ENCODE data around the gene CLSTN3. TPM values are rescaled to one million over a fixed set of nuclear protein-coding genes. Genes with fewer than 3 reads are reported as not detected.

The CLSTN3 gene
- total RNA-seq, 1 donor from 2014 or later = 86.5 TPM

DNA sequence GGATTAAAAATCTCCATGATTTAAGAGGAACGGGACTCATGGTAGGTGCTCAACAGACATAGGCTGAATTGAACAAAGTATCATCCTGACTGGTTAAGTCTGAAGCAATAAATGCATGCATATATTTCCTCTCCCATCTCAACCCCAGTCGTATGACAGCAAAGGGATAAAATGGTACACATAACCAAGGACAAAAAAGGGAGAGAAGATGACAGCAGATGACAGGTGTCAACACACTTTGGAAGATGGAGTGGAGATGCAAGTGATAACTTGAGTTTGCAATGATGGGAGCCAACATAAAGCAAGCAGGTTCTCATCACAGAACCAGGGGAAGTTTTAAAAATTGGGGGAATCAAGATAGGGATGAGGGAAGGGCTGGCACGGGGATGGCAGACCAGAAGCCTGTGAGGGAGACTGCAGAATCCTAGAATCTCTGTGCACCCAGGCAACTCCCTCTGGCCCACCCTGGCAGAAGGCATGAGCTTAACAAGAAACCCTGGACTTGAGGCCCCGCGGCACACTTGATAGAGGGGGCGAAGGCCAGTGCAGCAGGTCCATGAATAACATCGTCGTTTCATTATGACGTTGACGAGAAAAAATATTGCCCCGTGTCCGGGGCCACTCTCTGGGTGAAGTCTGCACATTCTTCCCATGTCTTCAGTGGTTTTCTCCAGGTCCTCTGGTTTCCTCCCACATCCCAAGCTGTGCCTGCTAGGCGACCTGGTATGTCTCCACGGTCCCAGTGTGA is 26.2 kb upstream of the CLSTN3 start:
- intact Hi-C loops (cut with micrococcal nuclease) = no loop called here

- intact Hi-C loops (cut with micrococcal nuclease) = loop anchor here (5.0 kb wide), 1 partner anchor 499 kb away; the partner anchor contains the start of gene CHD4
Observed at GRCh38 chr12:7106082-7106481, 24.1 kb upstream of the CLSTN3 start.

DNA sequence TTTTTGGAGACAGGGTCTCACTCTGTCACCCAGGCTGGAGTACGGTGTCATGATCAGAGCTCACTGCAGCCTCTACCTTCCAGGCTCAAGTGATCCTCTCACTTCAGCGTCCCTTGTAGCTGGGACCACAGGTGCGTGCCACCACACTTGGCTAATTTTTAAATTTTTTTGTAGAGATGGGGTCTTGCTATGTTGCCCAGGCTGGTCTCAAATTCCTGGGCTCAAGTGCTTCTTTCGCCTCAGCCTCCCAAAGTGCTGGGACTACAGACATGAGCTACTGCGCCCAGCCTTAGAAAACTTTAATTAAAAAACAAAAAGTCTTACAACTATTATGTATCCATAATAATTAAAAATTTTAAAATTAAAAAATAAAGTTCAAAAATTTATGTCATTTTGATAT is 23.0 kb upstream of the CLSTN3 start:
- intact Hi-C loops (cut with micrococcal nuclease) = loop anchor here (5.0 kb wide), 1 partner anchor 500 kb away; the partner anchor contains the start of gene CHD4

GRCh38 chr12:7107636-7108002 is 22.6 kb upstream of the CLSTN3 start:
- intact Hi-C loops (cut with micrococcal nuclease) = loop anchor here (1.0 to 5.0 kb wide), 5 partner anchors 81 to 500 kb away; partner anchors contain the start of genes CHD4, EMG1 and PHB2

- intact Hi-C loops (cut with micrococcal nuclease) = loop anchor here (1.0 to 5.0 kb wide), 5 partner anchors 80 to 501 kb away; partner anchors contain the start of genes CHD4, EMG1 and PHB2
Observed at GRCh38 chr12:7108003-7108795, 22.0 kb upstream of the CLSTN3 start.

- intact Hi-C loops (cut with micrococcal nuclease) = loop anchor here (1.0 to 5.0 kb wide), 10 partner anchors 17 to 502 kb away; partner anchors contain the start of genes C12orf57, C1R, CHD4 and CLSTN3
Observed at GRCh38 chr12:7108796-7109571, 21.2 kb upstream of the CLSTN3 start, which contains the start of gene C1RL. Gene C1RL, minus strand, starts transcription at chr12:7109214. Its CDS starts 34 bp downstream, at chr12:7109180.

GRCh38 chr12:7109572-7109920 is 20.6 kb upstream of the CLSTN3 start:
- intact Hi-C loops (cut with micrococcal nuclease) = loop anchor here (1.0 to 5.0 kb wide), 6 partner anchors 17 to 502 kb away; partner anchors contain the start of genes C12orf57, C1R, CHD4 and CLSTN3

- intact Hi-C loops (cut with micrococcal nuclease) = no loop called here
Observed at GRCh38 chr12:7110661-7111060, 19.5 kb upstream of the CLSTN3 start.

GRCh38 chr12:7112041-7112440 is 18.1 kb upstream of the CLSTN3 start:
- intact Hi-C loops (cut with micrococcal nuclease) = no loop called here

DNA sequence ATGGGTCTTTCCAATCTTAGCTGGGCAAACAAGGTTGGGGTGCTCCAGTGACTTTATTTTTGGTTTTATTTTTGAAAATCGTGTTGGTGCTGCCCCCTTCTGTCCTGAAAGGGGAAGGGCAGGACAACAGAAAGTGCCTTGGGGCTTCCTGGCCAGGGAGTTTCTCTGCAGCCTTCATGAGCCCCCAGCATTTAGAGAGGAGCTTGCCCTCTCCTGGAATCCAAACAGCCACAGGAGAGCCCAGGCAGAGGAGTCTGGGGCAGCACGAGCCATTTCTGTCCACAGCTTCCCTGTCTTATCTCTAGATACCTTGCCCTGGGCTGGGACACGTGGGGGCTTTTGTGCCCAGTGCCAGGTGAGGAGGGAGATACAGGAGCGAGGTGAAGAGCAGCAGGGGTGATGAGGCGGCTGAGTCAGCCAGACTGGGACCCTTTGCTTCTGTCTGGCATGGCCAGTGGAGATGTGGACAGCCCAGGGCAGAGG is 16.7 kb upstream of the CLSTN3 start:
- intact Hi-C loops (cut with micrococcal nuclease) = loop anchor here (1.0 kb wide), 8 partner anchors 17 to 261 kb away; partner anchors contain the start of genes C12orf57, CLSTN3, EMG1 and LPCAT3

DNA sequence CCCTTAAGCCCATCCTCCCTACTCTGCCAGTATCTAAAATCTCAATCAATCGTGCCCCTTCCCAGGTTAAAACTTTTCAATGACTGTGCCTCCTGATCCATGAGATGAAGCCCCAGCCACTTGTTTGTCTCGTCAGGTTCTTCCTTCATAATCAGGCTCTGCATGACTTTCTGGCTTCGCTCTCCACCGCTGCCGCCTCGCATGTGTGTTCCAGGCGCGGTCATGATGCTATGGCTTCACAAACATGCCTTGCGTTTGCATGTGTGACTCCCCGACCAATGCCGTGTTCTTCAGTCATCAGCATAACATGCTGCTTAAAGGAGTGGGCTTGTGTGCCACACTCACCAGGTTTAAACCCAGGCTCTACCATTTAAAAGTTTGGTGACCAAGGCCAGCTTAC is 16.2 kb upstream of the CLSTN3 start:
- intact Hi-C loops (cut with micrococcal nuclease) = no loop called here

DNA sequence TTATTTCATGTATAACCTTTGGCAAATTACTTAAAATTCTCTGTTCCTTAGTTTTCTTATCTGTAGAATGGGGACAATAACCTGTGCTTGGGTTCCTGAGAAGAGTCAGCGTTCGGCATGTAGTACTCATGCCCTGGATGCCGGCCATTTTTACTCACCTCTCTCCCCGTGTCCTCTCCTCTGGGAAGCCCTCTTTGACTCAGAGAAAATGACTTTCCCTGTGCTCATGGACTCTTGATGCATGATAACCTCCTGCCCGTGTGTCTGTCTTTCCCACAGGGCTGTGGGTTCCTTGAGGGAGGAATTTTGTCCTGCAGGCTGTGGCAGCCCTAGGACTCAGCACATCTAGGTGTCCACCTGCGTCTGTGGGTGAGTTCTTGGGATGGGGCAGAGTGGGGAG is 15.3 kb upstream of the CLSTN3 start:
- intact Hi-C loops (cut with micrococcal nuclease) = no loop called here

DNA sequence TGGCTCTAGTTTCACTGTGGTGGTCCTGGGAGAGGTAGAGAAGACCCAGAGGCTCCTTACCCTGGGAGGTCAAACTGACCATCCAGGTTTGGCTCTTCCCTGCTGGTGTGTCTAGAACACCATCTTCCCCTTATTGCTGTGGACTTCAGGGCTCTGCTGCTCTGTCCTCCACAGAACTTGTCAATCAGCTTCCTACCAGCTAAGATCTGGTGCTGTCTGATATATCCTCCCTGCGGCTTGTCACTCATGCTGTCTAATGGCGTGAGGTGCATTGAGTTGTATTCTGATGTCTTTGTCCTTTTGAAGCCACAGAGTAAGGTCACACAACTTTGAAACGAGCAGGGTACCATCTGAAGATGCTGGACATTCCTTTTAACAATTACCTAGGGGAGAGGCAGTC is 14.0 kb upstream of the CLSTN3 start:
- intact Hi-C loops (cut with micrococcal nuclease) = no loop called here

- intact Hi-C loops (cut with micrococcal nuclease) = no loop called here
Observed at GRCh38 chr12:7116916-7117315, 13.3 kb upstream of the CLSTN3 start.

DNA sequence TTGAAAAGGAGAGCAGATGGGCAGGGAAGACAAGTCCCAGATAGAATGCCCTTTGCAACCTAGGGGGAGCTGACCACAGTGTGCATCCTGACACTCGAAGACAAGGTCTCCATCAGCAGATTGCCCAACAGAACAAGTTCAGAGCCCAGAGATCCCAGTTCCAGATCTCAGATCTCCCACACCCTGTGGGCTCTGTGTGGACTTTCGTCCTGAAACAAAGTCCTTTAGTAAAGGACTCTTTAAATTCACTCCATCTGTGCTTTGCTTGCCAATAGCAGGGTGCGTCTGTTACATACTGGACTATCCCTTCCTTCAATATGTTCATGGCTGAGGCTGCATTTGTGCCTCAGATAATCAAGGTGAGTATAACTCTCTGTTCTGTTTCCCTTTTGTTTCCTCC is 12.5 kb upstream of the CLSTN3 start:
- intact Hi-C loops (cut with micrococcal nuclease) = no loop called here

GRCh38 chr12:7118881-7119280 is 11.3 kb upstream of the CLSTN3 start:
- intact Hi-C loops (cut with micrococcal nuclease) = no loop called here

DNA sequence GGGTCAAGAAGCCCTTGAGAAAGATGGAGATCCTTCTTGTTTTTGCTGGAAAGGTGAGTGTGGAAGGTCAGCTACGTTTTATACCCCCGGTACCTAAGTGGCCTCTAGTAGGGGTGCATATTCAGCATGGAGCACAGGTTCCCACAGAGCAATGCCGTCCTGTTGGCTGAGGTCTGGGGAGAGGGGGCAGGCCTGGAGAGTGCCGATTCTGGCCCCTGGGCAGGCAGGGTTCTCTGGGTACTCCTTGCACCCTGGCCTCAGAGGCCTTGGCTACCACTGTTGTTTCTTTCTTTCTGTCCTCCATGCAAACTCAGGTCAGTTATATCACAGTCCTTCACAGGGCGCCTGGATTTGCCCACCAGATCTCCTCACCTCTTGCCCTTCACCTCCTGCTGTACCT is 10.0 kb upstream of the CLSTN3 start:
- intact Hi-C loops (cut with micrococcal nuclease) = no loop called here

DNA sequence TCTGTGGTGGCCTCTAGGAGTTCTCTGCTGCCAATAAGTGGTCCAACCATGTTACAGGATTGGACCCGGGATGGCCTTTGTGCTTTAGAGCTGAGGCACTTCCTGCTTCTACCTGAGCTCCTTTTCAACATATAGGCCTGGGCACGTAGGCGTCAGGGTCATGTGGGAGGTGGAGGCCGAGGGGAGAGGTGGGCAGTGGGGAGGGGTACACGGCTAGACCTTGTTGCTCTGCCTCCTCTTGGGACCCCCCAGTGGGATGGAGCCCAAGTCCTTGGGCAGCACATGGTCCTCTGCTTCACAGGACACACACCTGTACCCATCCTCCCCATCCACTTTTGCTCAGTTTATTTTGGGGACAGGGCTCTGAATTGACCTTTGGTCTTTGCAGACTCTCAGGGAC is 8.8 kb upstream of the CLSTN3 start:
- intact Hi-C loops (cut with micrococcal nuclease) = no loop called here

DNA sequence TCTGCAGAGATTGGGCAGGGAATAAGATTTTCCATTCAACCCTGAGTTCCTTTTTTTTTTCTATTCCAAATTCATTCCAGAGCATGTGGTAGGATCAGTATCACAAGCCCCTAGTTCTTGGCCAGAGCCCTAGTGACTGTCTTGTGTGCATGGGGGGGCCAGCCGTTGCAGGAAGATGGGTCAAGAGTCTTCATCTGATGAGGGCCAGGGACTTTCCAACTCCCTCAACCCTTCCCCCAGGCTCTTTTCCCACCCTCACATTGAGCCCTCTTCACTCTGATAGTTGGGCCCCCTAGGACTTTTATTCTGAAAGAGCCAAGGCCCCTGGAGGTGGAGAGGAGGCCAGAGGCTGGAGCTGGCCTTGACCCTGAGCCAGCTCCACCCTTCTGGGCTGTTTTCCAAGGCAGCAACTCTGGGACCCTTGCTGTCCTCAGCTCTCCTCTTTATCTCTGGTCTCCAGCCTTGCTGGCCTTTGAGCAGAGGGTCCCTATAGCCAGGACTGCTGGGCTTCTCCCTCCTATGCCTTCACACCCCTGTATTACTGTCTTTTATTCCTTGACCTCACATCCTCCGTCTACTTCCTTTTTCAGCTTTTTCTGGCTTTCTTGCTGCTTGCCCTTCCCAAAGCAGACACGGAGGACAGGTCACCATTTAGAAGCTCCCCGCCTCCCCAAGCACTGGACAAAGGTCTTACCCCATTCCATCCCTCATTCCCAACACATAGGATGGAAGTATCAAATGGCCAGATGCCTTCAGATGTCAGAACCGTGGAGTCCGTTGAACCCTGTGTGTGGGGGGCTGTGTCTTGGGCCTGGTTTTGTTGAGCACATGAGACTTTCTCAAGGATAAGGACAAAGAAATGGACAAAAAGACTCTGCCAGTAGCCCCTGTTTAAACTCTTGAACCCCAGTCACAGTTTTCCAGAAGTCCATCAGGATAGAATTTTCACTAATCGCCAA is 7.1 kb upstream of the CLSTN3 start:
- intact Hi-C loops (cut with micrococcal nuclease) = no loop called here

Data from T-helper 1 cell treated with Interleukin-12 subunit alpha and Interleukin-12 subunit beta and Interleukin-4 antibody, amounts not matched to agents 30 ng/mL and 1 ng/mL, for 36 hours (primary cell).